ENCODE measurements around the gene PREX1.
"Not testable (repeated sequence)": the region's sequence is repeated elsewhere in the genome, so short reads cannot be mapped to it uniquely, and the experiment has no call there.

PREX1 gene

GRCh38 chr20:48598303-48598941 is 229.4 kb downstream of the PREX1 start:
- not testable (repeated sequence) for DNase-seq

- no peak for DNase-seq
Measured at GRCh38 chr20:48597521-48598302, 230.1 kb downstream of the PREX1 start.

GRCh38 chr20:48596334-48596898 is 231.4 kb downstream of the PREX1 start:
- no peak for DNase-seq

GRCh38 chr20:48595495-48596333 is 232.1 kb downstream of the PREX1 start:
- DNase-seq: no peak

GRCh38 chr20:48594533-48594932 is 233.3 kb downstream of the PREX1 start:
- no peak for DNase-seq

GRCh38 chr20:48592107-48592940 is 235.5 kb downstream of the PREX1 start:
- DNase-seq: no peak

GRCh38 chr20:48586730-48587129 is 241.1 kb downstream of the PREX1 start:
- DNase-seq: no peak

- DNase-seq: no peak
Measured at GRCh38 chr20:48585061-48585870, 242.5 kb downstream of the PREX1 start.

- no peak for DNase-seq
Measured at GRCh38 chr20:48584391-48585060, 243.3 kb downstream of the PREX1 start.

- no peak for DNase-seq
Measured at GRCh38 chr20:48583801-48584200, 244.0 kb downstream of the PREX1 start.

GRCh38 chr20:48583171-48583570 is 244.6 kb downstream of the PREX1 start:
- no peak for DNase-seq

- DNase-seq: no peak
Measured at GRCh38 chr20:48582673-48582985, 245.2 kb downstream of the PREX1 start.

- no peak for DNase-seq
Measured at GRCh38 chr20:48581167-48581566, 246.6 kb downstream of the PREX1 start.

GRCh38 chr20:48578397-48579098 is 249.3 kb downstream of the PREX1 start:
- no peak for DNase-seq

- DNase-seq: no peak
Measured at GRCh38 chr20:48577557-48577956, 250.2 kb downstream of the PREX1 start.

GRCh38 chr20:48574383-48574782 is 253.4 kb downstream of the PREX1 start:
- DNase-seq: no peak
